A673 (cell line): ENCODE data around the gene HEBP1.

Experiments used
- CTCF ChIP-seq: fragments of 300-800, 200-600 bp; sonication (generic); conservative IDR thresholded peaks from 2 replicates; pipeline ENCODE4 v1.5.1; 2017; ENCODE audit warnings: low read depth, mild to moderate bottlenecking, antibody characterized with exemption, low read length, moderate library complexity, mixed read lengths
- EZH2 ChIP-seq: fragments of 200-600 bp; sonication (generic); IDR thresholded peaks from 2 replicates; pipeline ENCODE4 v1.6.1; 2017; ENCODE audit warnings: borderline replicate concordance, low read depth, mild to moderate bottlenecking, mixed read lengths, antibody characterized with exemption, low read length; ENCODE audit not compliant: poor library complexity, severe bottlenecking

DNA sequence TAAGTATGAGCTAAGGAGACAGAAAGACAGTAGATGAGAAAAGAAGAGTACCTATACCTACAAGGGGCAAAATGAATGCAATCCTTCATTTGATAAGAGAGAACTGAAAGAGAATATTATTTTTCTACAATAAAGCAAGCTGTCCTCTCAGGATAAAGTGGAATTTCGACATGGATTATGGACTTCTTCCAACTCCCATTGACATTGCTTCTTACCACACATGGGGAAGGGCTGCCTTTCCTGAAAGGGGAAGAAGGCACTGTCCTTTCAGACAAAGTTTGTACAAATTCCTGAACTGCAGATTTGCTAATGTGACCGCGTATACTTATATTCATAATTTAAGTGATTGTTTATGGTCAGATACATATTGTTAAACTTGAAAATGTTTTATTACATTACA is 4.3 kb upstream of the HEBP1 start:
- TF ChIP-seq EZH2 (no peak), CTCF (no peak)
